ENCODE results near the gene SEMA4D.

SEMA4D gene

GRCh38 chr9:89441986-89442385, 55.9 kb downstream of the SEMA4D start:
- no peak for DNase-seq

GRCh38 chr9:89441655-89441970, 56.3 kb downstream of the SEMA4D start:
- DNase-seq, result no peak

DNA sequence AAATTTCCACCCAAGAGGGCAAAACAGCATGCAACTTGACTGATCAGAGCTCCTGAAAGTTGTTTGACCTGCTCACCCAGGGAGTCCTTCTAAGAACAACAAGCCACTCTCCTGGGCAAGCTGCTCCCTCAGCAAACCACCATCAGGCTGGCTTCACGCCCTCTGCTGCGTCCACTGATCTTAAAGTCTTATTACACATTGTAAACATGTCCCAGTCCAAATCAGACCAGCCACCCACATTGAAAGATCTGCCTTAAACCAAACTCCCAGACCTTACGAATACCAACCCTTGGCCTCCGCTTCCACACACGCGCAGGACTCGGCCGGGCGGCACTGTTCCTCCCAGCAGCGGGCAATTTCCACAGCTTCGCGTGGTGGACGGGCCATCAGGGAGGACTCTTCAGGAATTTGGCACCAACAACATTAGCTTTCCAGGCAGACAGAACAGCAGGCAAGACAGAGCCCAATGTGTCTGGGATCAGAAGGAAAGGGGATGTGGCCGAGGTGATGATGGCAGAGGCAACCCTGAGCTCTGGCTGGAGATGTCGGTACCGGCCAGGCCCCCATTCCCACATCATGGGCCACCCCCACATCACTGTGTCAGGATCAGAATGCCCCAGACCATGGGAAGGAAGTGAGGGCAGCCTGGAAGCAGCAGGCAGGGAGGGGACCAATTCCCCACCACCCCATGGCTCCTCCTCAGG, 56.8 kb downstream of the SEMA4D start:
- no peak for DNase-seq

- no peak for DNase-seq
These were observed 57.4 kb downstream of the SEMA4D start for GRCh38 chr9:89440548-89440947.

DNA sequence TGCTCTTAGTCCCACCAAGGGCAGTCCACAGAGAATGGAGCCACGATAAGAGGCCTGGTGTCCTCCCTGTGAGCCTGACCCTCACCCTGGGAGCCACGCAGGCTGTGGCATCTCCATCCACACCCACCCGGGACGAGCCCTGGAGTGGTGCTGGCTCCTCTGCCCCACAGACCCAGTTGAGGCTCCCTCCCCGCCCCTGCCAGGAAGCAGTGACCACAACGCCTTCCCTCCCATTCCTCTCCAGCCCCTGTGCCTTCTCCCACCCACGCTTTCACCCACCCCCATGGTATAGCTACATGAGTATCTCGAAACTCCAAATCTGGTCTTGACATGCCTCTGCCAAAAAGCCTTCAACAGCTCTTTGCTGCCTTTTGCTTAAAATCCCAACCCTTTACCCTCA, 57.9 kb downstream of the SEMA4D start:
- DNase-seq, result no peak

- no peak for DNase-seq
These were observed 58.3 kb downstream of the SEMA4D start for GRCh38 chr9:89439571-89439970.

DNA sequence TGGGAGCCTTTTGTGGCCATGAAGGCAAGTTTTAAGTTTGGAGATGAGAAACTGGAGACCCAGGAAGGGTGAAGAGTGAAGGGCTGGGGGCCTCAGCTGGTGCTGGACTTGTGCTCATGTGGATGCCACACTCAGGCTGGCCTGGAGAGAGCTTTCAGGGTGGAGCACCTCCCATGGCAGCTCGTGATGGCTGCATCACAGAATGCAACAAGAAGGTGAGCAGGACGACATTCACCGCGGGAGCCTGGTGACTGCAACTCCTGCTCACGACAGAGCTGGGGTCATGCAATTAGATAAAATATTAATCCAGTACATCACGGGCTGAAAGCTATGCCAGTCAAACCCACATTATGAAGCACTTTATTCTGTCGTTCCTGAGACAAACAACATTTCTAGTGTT, 59.7 kb downstream of the SEMA4D start:
- no peak for DNase-seq

DNA sequence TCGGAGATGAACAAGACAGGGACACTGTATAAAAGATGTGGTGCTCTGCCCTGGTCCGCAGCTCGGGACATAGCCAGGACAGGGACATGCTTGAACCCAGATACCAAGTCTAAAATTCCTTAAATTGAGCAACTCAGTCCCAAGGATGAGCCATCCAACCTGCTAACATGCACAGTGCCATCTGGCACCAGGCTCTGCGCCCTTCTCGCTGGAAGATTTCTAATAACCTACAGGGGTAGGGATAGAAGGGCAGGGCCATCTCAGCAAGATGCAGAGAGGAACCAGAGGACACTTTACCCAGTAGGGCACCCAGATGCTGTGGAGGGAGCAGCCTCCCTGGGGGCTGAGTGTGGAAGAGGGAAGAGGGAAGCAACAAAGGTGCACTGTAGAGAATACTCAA, 60.1 kb downstream of the SEMA4D start:
- no peak for DNase-seq

GRCh38 chr9:89436963-89437625, 60.8 kb downstream of the SEMA4D start:
- DNase-seq, result peak; percentile 39

DNA sequence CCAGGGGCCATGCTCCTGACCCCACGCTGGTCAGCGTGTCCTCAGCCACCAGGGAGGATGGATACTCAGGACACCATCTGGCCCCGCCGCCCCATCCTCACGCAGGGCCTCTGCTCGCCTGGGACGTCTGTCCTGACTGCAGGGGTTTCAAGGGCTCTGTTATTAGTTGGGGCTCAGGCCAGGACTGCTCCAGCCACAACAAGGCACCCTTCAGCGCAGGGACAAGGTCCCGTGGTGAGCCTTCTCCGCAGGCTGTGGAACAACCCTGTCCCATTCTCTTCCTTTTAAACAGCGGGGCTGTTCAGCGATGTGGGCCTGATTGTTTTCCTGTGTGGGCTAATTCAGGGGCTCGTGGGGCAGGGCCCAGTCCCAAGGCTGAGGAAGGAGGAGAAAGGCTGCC, 61.6 kb downstream of the SEMA4D start:
- DNase-seq, result no peak

DNA sequence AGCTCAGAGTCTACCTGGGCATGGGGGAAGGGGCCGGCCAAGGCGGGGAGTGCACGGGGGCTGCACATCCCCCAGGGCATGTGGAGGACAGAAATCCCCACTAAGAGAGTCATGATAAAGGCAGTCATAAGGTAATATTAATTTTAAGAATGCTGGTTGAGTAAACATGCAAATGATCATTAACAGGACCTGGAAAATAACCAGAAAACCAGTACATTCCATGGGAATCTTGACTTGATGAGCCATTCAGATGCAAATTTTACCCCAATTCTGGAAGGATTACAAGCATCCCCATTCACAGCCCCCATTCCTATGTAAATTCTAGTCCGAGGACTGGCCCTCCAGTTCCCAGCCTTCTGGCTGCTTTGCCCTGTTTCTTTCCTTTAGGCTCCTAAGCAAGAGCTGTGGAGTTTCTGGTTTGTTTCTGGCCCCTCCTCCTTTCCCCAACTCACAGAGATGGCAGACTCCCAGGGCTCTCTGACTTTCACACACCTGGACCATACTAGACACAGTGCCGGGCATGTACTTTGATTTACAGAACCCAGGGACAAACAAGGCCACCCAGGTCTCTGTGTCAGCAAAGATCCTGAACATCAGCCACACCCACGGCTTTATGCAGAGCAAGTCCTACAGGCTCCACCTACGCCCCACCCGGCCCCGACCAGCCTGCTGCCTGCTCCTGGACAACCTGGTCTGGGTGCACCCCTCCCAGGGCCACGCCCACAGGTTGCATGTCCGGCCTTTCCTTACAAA, 62.7 kb downstream of the SEMA4D start:
- DNase-seq, result no peak

DNA sequence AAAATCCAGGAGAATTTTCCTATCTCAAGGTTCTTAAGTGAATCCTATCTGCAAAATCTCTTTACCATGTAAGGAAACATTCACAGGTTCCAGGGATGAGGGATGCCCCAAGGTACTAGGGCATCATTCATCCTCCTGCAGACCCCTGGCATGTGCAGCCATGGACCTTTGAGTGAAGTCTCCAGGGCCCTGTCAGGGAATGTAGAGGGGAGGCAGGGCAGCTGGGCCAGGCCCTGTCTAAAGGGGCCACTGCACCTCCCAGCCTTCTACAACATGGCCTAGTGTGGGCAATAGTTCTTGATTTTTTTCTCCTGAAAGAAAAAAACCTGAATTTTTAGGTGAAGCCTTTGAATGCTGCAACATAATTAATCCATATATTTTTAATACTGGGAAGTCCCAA, 63.3 kb downstream of the SEMA4D start:
- DNase-seq, result no peak

DNA sequence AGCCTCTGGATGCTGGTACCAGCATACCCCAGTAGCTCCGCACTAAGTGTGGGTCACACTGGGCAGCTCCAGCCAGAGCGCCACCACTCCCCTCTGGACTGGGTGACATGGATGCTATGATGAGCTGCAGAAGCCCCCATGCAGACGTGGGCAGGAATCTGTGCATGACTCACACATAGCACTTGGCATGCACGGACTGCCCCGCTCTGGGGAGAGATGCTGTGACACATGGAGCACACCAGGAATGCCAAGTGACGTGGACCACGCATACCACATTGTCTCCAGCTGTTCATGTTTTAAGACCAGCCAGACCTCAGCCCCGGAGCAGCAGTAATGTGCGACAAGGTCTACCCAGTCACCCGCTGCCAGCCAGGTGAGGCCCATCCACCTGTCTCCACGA, 64.1 kb downstream of the SEMA4D start:
- DNase-seq, result no peak

- DNase-seq, result no peak
These were observed 64.9 kb downstream of the SEMA4D start for GRCh38 chr9:89432986-89433530.

DNA sequence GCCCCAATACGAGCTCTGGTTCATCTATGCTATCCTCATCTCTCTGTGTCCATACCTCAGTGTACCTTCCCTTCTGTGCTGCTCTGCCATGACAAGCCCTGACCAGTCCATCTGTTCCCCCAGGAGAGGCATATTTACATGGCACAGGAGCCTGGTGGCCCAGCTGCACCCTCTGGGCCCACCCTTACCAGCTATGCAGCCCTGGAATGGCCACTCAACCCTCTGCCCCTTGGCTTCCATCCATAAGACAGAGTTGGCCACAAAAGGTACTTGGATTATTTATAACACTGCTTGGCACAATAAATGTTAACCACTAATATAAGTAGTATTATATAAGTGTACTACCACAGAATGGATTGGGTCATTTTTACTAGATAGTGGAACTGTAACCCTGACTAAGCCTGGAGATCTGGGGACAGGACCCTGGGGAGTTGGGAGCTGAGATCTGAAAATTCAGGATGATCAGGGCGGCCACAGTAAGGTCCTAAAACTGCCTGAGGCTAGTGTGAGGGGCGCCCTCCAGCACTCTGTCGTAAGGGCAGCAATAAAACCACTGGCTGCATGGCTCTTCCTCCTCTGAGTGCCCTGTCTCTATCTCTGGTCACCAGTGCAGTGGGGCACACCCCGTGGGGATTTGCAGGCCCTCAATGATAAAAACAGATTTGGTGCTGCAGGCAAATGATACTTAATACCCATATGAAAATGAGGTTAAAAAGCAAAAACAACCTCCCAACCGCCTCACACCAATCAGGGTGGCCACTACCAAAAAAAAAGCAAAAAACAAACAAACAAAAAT, 65.8 kb downstream of the SEMA4D start:
- no peak for DNase-seq

GRCh38 chr9:89430995-89431394, 66.9 kb downstream of the SEMA4D start:
- DNase-seq, result no peak

GRCh38 chr9:89428901-89429890, 68.7 kb downstream of the SEMA4D start:
- DNase-seq, result peak; percentile 57

DNA sequence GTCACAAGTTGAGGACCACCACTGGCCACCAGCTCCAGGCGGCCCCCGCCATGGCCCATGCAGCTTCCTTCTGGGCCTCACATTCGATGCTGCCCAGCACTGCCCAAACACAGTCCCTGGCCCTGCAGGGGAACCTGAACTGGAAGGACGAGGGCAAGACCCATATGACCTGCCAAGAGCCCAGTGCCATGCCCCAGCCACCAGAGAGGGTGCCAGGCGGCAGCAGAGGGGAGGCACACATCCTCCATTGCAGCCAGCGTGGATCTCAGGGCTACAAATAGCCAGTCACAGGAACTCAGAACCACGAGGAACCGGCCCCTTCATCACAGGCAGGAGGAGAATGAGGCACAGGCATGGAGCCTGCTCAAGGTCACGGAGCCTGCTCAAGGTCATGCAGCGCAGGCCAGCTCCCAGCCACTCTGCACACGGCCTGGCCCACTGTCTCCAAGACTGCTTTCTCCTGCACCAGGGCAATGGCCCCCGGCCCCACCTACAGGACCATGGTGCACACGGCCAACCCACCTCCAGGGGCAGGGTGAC, 69.6 kb downstream of the SEMA4D start:
- no peak for DNase-seq

GRCh38 chr9:89427621-89428221, 70.2 kb downstream of the SEMA4D start:
- DNase-seq, result peak; percentile 80

- DNase-seq, result no peak
These were observed 71.4 kb downstream of the SEMA4D start for GRCh38 chr9:89426384-89426961.

- no peak for DNase-seq
These were observed 72.0 kb downstream of the SEMA4D start for GRCh38 chr9:89425921-89426383.
